Measurements from ENCODE around the gene MAST3. TPM values are rescaled to one million over a fixed set of nuclear protein-coding genes. Genes with fewer than 3 reads are reported as not detected.

Gene MAST3
- total and polyA plus RNA-seq, 2 of the 13 experiments (the other 11 are each of a cell fraction or from before 2014, with no cell fraction given), result 4.1 to 4.6 TPM

DNA sequence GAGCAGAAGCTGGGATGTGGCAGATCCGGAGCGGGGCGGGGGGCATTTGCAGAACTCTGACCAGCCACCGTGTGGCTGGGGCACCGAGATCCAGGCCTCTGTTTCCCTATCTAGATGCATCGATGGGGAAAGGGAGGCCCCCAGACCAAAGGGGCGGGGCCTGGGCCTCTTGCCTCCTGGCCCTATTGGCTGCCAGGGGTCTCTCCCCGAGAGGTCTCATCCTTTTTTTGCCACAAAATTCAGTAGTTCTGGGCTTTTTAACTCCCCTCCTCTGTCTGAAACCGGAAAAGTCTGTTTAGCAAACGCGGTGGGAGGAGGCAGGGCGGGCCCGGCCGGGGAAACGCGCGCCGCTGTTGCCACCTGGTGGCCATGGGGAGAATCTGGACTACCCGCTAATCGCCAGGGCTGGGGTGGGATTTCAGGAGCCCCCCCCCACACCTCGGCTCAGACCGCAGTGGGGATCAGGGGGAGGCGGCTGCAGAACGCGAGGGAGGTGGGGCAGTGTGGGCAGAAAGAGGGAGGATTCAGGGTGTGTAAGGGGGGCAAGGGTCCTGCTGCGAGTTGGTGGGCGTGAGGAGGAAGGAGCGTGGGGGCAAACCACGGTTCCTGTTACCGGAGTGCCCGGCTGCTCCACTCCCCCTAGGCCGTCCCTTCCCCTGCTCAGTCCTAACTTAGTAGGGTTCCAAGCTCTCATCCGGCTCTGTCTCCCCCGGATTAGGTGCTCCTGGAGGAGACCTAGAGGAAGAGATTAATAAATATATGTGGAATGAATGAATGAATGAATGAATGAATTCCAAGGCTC, 39.2 kb upstream of the MAST3 start (continued):
- TF ChIP-seq ZNF17 (CRISPR knock-in tag; IDR thresholded peaks at IDR 0.05), result no peak
- no peak for TF ChIP-seq ZNF672 (CRISPR knock-in tag; IDR thresholded peaks at IDR 0.05)
- no peak for TF ChIP-seq ZNF660 (CRISPR knock-in tag; IDR thresholded peaks at IDR 0.05; ENCODE audit: borderline replicate concordance, low read depth)
- 0 out of 2 replicates have a peak, but pooled peaks have one; percentile 34 for TF ChIP-seq ZNF788 (CRISPR knock-in tag; IDR thresholded peaks at IDR 0.05; ENCODE audit: borderline replicate concordance)
- no peak for TF ChIP-seq RFX3 (CRISPR knock-in tag; IDR thresholded peaks at IDR 0.05)
- TF ChIP-seq, protein P1, sequence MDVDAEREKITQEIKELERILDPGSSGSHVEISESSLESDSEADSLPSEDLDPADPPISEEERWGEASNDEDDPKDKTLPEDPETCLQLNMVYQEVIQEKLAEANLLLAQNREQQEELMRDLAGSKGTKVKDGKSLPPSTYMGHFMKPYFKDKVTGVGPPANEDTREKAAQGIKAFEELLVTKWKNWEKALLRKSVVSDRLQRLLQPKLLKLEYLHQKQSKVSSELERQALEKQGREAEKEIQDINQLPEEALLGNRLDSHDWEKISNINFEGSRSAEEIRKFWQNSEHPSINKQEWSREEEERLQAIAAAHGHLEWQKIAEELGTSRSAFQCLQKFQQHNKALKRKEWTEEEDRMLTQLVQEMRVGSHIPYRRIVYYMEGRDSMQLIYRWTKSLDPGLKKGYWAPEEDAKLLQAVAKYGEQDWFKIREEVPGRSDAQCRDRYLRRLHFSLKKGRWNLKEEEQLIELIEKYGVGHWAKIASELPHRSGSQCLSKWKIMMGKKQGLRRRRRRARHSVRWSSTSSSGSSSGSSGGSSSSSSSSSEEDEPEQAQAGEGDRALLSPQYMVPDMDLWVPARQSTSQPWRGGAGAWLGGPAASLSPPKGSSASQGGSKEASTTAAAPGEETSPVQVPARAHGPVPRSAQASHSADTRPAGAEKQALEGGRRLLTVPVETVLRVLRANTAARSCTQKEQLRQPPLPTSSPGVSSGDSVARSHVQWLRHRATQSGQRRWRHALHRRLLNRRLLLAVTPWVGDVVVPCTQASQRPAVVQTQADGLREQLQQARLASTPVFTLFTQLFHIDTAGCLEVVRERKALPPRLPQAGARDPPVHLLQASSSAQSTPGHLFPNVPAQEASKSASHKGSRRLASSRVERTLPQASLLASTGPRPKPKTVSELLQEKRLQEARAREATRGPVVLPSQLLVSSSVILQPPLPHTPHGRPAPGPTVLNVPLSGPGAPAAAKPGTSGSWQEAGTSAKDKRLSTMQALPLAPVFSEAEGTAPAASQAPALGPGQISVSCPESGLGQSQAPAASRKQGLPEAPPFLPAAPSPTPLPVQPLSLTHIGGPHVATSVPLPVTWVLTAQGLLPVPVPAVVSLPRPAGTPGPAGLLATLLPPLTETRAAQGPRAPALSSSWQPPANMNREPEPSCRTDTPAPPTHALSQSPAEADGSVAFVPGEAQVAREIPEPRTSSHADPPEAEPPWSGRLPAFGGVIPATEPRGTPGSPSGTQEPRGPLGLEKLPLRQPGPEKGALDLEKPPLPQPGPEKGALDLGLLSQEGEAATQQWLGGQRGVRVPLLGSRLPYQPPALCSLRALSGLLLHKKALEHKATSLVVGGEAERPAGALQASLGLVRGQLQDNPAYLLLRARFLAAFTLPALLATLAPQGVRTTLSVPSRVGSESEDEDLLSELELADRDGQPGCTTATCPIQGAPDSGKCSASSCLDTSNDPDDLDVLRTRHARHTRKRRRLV (CRISPR knock-in tag; IDR thresholded peaks at IDR 0.05), result no peak
- TF ChIP-seq ZNF484 (CRISPR knock-in tag; IDR thresholded peaks at IDR 0.05; ENCODE audit: borderline replicate concordance, low read depth), result no peak
- TF ChIP-seq, protein P2, sequence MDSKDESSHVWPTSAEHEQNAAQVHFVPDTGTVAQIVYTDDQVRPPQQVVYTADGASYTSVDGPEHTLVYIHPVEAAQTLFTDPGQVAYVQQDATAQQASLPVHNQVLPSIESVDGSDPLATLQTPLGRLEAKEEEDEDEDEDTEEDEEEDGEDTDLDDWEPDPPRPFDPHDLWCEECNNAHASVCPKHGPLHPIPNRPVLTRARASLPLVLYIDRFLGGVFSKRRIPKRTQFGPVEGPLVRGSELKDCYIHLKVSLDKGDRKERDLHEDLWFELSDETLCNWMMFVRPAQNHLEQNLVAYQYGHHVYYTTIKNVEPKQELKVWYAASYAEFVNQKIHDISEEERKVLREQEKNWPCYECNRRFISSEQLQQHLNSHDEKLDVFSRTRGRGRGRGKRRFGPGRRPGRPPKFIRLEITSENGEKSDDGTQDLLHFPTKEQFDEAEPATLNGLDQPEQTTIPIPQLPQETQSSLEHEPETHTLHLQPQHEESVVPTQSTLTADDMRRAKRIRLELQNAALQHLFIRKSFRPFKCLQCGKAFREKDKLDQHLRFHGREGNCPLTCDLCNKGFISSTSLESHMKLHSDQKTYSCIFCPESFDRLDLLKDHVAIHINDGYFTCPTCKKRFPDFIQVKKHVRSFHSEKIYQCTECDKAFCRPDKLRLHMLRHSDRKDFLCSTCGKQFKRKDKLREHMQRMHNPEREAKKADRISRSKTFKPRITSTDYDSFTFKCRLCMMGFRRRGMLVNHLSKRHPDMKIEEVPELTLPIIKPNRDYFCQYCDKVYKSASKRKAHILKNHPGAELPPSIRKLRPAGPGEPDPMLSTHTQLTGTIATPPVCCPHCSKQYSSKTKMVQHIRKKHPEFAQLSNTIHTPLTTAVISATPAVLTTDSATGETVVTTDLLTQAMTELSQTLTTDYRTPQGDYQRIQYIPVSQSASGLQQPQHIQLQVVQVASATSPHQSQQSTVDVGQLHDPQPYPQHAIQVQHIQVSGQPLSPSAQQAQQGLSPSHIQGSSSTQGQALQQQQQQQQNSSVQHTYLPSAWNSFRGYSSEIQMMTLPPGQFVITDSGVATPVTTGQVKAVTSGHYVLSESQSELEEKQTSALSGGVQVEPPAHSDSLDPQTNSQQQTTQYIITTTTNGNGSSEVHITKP (CRISPR knock-in tag; IDR thresholded peaks at IDR 0.05; ENCODE audit: low read depth), result no peak
- TF ChIP-seq, protein P3, sequence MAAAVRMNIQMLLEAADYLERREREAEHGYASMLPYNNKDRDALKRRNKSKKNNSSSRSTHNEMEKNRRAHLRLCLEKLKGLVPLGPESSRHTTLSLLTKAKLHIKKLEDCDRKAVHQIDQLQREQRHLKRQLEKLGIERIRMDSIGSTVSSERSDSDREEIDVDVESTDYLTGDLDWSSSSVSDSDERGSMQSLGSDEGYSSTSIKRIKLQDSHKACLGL (CRISPR knock-in tag; IDR thresholded peaks at IDR 0.05), result no peak
- no peak for TF ChIP-seq KLF12 (CRISPR knock-in tag; IDR thresholded peaks at IDR 0.05; ENCODE audit: borderline replicate concordance)
- TF ChIP-seq, protein P4, sequence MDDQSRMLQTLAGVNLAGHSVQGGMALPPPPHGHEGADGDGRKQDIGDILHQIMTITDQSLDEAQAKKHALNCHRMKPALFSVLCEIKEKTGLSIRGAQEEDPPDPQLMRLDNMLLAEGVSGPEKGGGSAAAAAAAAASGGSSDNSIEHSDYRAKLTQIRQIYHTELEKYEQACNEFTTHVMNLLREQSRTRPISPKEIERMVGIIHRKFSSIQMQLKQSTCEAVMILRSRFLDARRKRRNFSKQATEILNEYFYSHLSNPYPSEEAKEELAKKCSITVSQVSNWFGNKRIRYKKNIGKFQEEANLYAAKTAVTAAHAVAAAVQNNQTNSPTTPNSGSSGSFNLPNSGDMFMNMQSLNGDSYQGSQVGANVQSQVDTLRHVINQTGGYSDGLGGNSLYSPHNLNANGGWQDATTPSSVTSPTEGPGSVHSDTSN (CRISPR knock-in tag; IDR thresholded peaks at IDR 0.05; ENCODE audit: borderline replicate concordance), result no peak
- no peak for TF ChIP-seq BRCA1 (CRISPR knock-in tag; IDR thresholded peaks at IDR 0.05)
- TF ChIP-seq ZBTB7A (CRISPR knock-in tag; IDR thresholded peaks at IDR 0.05), result 0 out of 2 replicates have a peak, but pooled peaks have one; percentile 45
- TF ChIP-seq JUN (CRISPR knock-in tag; IDR thresholded peaks at IDR 0.05), result 0 out of 2 replicates have a peak, but pooled peaks have one; percentile 51
- TF ChIP-seq, protein P5, sequence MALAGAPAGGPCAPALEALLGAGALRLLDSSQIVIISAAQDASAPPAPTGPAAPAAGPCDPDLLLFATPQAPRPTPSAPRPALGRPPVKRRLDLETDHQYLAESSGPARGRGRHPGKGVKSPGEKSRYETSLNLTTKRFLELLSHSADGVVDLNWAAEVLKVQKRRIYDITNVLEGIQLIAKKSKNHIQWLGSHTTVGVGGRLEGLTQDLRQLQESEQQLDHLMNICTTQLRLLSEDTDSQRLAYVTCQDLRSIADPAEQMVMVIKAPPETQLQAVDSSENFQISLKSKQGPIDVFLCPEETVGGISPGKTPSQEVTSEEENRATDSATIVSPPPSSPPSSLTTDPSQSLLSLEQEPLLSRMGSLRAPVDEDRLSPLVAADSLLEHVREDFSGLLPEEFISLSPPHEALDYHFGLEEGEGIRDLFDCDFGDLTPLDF (CRISPR knock-in tag; IDR thresholded peaks at IDR 0.05), result no peak

Data from HepG2 (cell line).